Endometrial microvascular endothelial cells (primary cell): Measurements from ENCODE around the gene GPR119. TPM values are rescaled to one million over a fixed set of nuclear protein-coding genes. Genes with fewer than 3 reads are reported as not detected.
"Not testable (repeated sequence)": the region's sequence is repeated elsewhere in the genome, so short reads cannot be mapped to it uniquely, and the experiment has no call there.

Experiments used
- in situ Hi-C: cut with HindIII; loops from 2 replicates; pipeline ENCODE4 v1.10.0; 2017; ENCODE audit warnings: low sequenced_read_pairs, low pct_unique_long_range_greater_than_20kb; ENCODE audit errors: inconsistent ontology term
- total RNA-seq: library from RNA; depleted of rRNA; stranded (reverse); fragments of >200 nt; gene quantifications from one replicate; pipeline ENCODE4 v1.2.3, GENCODE V29; 2015; ENCODE audit errors: inconsistent ontology term

GPR119 gene
- total RNA-seq, 1 donor from 2014 or later = not detected

DNA sequence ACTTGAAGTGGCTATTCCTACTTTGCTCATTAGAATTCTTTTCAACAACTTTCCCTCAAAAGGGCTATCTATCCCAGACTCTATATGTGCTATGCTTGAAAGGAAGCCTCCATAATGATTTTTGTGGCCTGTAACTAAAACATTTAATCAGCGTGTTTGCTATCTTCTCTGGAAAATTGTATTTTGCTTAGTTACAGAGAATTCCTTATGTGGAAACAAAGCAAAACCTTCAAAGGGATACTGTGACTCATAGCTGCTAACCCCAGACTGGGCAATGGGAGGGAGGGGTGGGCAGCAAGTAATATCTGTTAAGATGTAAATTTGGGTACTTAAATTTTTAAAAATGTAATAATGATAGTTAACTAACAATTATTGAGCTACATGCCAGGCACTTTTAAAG, 42.1 kb downstream of the GPR119 start:
- in situ Hi-C loops = no loop called here

DNA sequence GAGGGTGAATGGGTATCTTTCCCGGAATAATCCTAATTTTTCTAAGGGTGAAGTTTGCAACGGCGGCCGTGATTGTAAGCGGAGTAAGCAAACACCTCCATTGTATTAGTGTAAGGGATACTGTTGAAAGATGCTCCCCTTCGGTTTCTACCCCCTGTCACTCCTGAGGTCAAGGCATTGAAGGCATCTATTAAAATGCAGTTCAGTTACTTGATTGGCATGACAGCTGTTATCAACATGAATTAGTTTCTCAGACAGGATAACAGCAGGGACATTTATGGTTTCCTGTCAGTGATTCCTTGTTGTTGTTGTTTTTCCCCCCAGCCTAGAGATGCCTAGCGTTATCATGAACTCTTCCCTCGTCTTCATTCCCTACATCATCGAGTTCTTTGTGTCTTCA, 45.2 kb downstream of the GPR119 start:
- in situ Hi-C loops = no loop called here

GRCh38 chrX:130339408-130340222, 45.9 kb downstream of the GPR119 start, which contains the start of gene SLC25A14:
SLC25A14 (plus strand) TSS chrX:130339919; CDS start chrX:130340279, 360 bp downstream.
- in situ Hi-C loops = no loop called here

DNA sequence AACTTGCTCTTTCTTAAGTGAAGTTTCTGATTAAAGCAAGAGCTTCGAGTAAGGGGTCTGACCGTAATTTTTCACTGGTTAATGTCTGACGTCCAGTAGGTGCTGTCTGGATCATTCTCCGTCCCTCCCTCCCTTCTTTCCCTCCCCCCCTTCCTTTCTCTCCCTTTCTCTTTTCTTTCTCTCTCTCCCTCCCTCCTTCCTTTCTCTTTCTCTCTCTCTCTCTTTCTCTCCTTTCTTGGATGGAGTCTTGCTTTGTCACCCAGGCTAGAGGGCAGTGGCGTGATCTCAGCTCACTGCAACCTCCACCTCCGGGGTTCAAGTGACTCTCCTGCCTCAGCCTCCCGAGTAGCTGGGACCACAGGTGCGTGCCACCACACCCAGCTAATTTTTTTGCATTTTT, 46.6 kb downstream of the GPR119 start:
- in situ Hi-C loops = not testable (repeated sequence)

DNA sequence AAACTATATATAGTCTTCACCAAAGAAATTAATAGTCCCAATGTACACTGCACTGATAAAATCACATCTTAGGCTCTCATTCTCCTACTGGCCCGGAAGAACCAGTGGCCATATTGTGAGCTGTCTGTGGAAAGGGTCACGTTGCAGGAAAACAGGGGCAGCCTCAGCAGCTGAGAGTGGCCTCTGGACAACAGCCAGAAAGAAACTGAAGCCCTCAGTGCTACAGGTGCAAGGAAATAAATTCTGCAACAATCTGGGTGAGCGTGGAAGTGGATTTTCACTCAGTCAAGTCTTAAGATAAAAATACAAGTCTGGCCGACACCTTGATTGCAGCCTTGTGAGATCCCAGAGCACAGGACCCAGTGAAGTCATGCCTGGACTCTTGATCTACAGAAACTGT, 48.9 kb downstream of the GPR119 start:
- in situ Hi-C loops = no loop called here

Other genes with a start within 250 kb of the GPR119 start
- 21.9 TPM for gene AIFM1, start 219.8 kb downstream of the GPR119 start, total RNA-seq
- not detected for gene RAB33A, start 213.7 kb downstream of the GPR119 start, total RNA-seq
- gene ZNF280C, start 116.8 kb downstream of the GPR119 start, total RNA-seq = 5.4 TPM
- gene SLC25A14, start 45.8 kb downstream of the GPR119 start, total RNA-seq = 12.5 TPM
- 11.5 TPM for gene RBMX2, start 16.3 kb upstream of the GPR119 start, total RNA-seq